WI38 (cell line): ENCODE data around the gene MYO3B.

Experiments
- H3K4me3 ChIP-seq: 2 replicates; pipeline ENCODE4 v1.5.1; 2011; ENCODE audit warnings: low read depth, mild to moderate bottlenecking, control low read depth, low read length
- CTCF ChIP-seq: IDR thresholded peaks from 2 replicates; pipeline ENCODE4 v1.5.1; 2012; ENCODE audit warnings: low read depth, mild to moderate bottlenecking, control low read depth, low read length

Gene MYO3B

GRCh38 chr2:170324640-170325046 lies 146.7 kb downstream of the MYO3B start:
- TF ChIP-seq CTCF = peak; percentile 50
- H3K4me3 ChIP-seq = no peak overlapping the region

- H3K4me3 ChIP-seq = no peak overlapping the region
- TF ChIP-seq CTCF = no peak
Measured at GRCh38 chr2:170330881-170331280, 152.9 kb downstream of the MYO3B start.

- no peak overlapping the region for H3K4me3 ChIP-seq
- no peak for TF ChIP-seq CTCF
Measured at GRCh38 chr2:170332676-170333402, 154.9 kb downstream of the MYO3B start.

- no peak overlapping the region for H3K4me3 ChIP-seq
- TF ChIP-seq CTCF = no peak
Measured at GRCh38 chr2:170335351-170335750, 157.4 kb downstream of the MYO3B start.

GRCh38 chr2:170336408-170336807 lies 158.5 kb downstream of the MYO3B start:
- H3K4me3 ChIP-seq = no peak overlapping the region
- TF ChIP-seq CTCF = no peak

- no peak for TF ChIP-seq CTCF
- H3K4me3 ChIP-seq = no peak overlapping the region
Measured at GRCh38 chr2:170336916-170337315, 159.0 kb downstream of the MYO3B start.

- no peak overlapping the region for H3K4me3 ChIP-seq
- no peak for TF ChIP-seq CTCF
Measured at GRCh38 chr2:170339322-170339721, 161.4 kb downstream of the MYO3B start.
